Fibroblast of lung (primary cell): Measurements from ENCODE around the gene GATA3. TPM values are rescaled to one million over a fixed set of nuclear protein-coding genes. Genes with fewer than 3 reads are reported as not detected.

Experiments
- DNase-seq, 2 donors: peaks; one replicate each; pipeline versions ENCODE4 v3.0.0 to v3.0.0-alpha.2; 2010; ENCODE audit warnings: low read depth in 2 of 2
- H2AFZ ChIP-seq: 2 replicates; pipeline ENCODE4 v1.5.1; 2012; ENCODE audit warnings: low read length, control low read depth, inconsistent platforms
- H3K27ac ChIP-seq: 2 replicates; pipeline ENCODE4 v1.5.1; 2011; ENCODE audit warnings: low read length, control low read depth; ENCODE audit not compliant: insufficient read depth
- H3K27me3 ChIP-seq: 2 replicates; pipeline ENCODE4 v1.5.1; 2011; ENCODE audit warnings: mild to moderate bottlenecking, low read length; ENCODE audit not compliant: control insufficient read depth, insufficient read depth
- H3K36me3 ChIP-seq: 2 replicates; pipeline ENCODE4 v1.5.1; 2011; ENCODE audit warnings: low read length; ENCODE audit not compliant: control insufficient read depth, insufficient read depth
- H3K4me1 ChIP-seq: 2 replicates; pipeline ENCODE4 v1.5.1; 2011; ENCODE audit warnings: low read length; ENCODE audit not compliant: control insufficient read depth, insufficient read depth; ENCODE audit errors: extremely low read depth
- H3K4me2 ChIP-seq: 2 replicates; pipeline ENCODE4 v1.5.1; 2011; ENCODE audit warnings: low read length, control low read depth; ENCODE audit not compliant: insufficient read depth; ENCODE audit errors: extremely low read depth
- H3K4me3 ChIP-seq, 4 experiments: fragments of 200-600 bp in 1 of 4; sonication (generic) in 1 of 4; replicated peaks in 1 of 4; 2 replicates each; pipeline ENCODE4 v1.5.1; 2011 to 2016; ENCODE audit warnings: low read length in 4 of 4, low read depth in 3 of 4, mild to moderate bottlenecking in 3 of 4, control low read depth in 2 of 4, inconsistent platforms in 1 of 4, mixed read lengths in 1 of 4; ENCODE audit not compliant: insufficient read depth in 1 of 4; ENCODE audit errors: control extremely low read depth in 1 of 4
- H3K79me2 ChIP-seq: 2 replicates; pipeline ENCODE4 v1.5.1; 2012; ENCODE audit warnings: mild to moderate bottlenecking, low read length, inconsistent platforms; ENCODE audit not compliant: control insufficient read depth, insufficient read depth
- H3K9ac ChIP-seq: 2 replicates; pipeline ENCODE4 v1.5.1; 2011; ENCODE audit warnings: mild to moderate bottlenecking, low read length, control low read depth; ENCODE audit not compliant: insufficient read depth
- H3K9me3 ChIP-seq: 2 replicates; pipeline ENCODE4 v1.5.1; 2012; ENCODE audit warnings: low read depth, low read length; ENCODE audit not compliant: control insufficient read depth, insufficient read depth
- H4K20me1 ChIP-seq: 2 replicates; pipeline ENCODE4 v1.5.1; 2011; ENCODE audit warnings: low read length; ENCODE audit not compliant: control insufficient read depth, insufficient read depth; ENCODE audit errors: extremely low read depth
- CTCF ChIP-seq, 2 donors: IDR thresholded peaks in 1 of 2; conservative IDR thresholded peaks in 1 of 2; 1 replicate in 1 of 2; 2 replicates in 1 of 2; pipeline ENCODE4 v1.5.1; 2011 to 2012; ENCODE audit warnings: low read length in 2 of 2, control low read depth in 1 of 2, inconsistent platforms in 1 of 2, low read depth in 1 of 2, mild to moderate bottlenecking in 1 of 2
- EZH2 ChIP-seq: IDR thresholded peaks from 2 replicates; pipeline ENCODE4 v1.5.1; 2012; ENCODE audit warnings: low read length, control low read depth, mild to moderate bottlenecking; ENCODE audit errors: missing control alignments
- polyA plus RNA-seq, 2 donors: library from polyadenylated mRNA; depleted of rRNA in 1 of 2; stranded (reverse) in 1 of 2; unstranded in 1 of 2; fragments of >200 nt; gene quantifications; 2 replicates each; pipeline ENCODE4 v1.2.1, GENCODE V29; 2011 to 2012; ENCODE audit warnings: missing spikeins in 1 of 2
- total RNA-seq: library from RNA; depleted of rRNA; stranded (reverse); fragments of >200 nt; gene quantifications from 2 replicates; pipeline ENCODE4 v1.2.1, GENCODE V29; 2014

GATA3 gene
- total and polyA plus RNA-seq, 2 donors (not counting 1 experiment from before 2014, with no cell fraction given), result not detected

- no peak for DNase-seq
- Histone ChIP-seq H3K9ac (no peak overlapping the region), H3K79me2 (no peaks in the 10 kb centered on the region), H3K4me1 (no peaks in the 10 kb centered on the region), H2AFZ (no peak overlapping the region), H4K20me1 (no peaks in the 10 kb centered on the region), H3K4me3 (no peak overlapping the region), H3K9me3 (no peaks in the 10 kb centered on the region), H3K36me3 (no peaks in the 10 kb centered on the region), H3K27me3 (no peaks in the 10 kb centered on the region), H3K4me2 (no peak overlapping the region), H3K27ac (no peak overlapping the region)
- no peak for TF ChIP-seq EZH2
- no peak for TF ChIP-seq CTCF (conservative IDR thresholded peaks at IDR 0.05 in 1 of 2, IDR thresholded peaks at IDR 0.05 in 1 of 2; ENCODE audit: low read depth in 1 of 2, low read length in 2 of 2)
Measured at GRCh38 chr10:8113616-8114015, 59.1 kb downstream of the GATA3 start.

GRCh38 chr10:8114741-8115617, 60.5 kb downstream of the GATA3 start:
- Histone ChIP-seq H3K27ac (no peak overlapping the region), H3K36me3 (no peaks in the 10 kb centered on the region), H2AFZ (no peak overlapping the region), H3K79me2 (no peaks in the 10 kb centered on the region), H3K4me1 (no peaks in the 10 kb centered on the region), H3K9me3 (no peaks in the 10 kb centered on the region), H4K20me1 (no peaks in the 10 kb centered on the region), H3K27me3 (no peaks in the 10 kb centered on the region), H3K9ac (no peak overlapping the region), H3K4me3 (no peak overlapping the region), H3K4me2 (no peak overlapping the region)
- TF ChIP-seq EZH2 (no peak), CTCF (conservative IDR thresholded peaks at IDR 0.05 in 1 of 2, IDR thresholded peaks at IDR 0.05 in 1 of 2; ENCODE audit: low read depth in 1 of 2, low read length in 2 of 2) (no peak)
- no peak for DNase-seq

GRCh38 chr10:8115618-8115980, 61.1 kb downstream of the GATA3 start:
- H3K27ac ChIP-seq, result no peak overlapping the region
- H3K27me3 ChIP-seq, result no peaks in the 10 kb centered on the region
- TF ChIP-seq EZH2 (no peak), CTCF (conservative IDR thresholded peaks at IDR 0.05 in 1 of 2, IDR thresholded peaks at IDR 0.05 in 1 of 2; ENCODE audit: low read depth in 1 of 2, low read length in 2 of 2) (no peak)
- H2AFZ ChIP-seq, result no peak overlapping the region
- no peaks in the 10 kb centered on the region for H3K36me3 ChIP-seq
- H3K4me1 ChIP-seq, result no peaks in the 10 kb centered on the region
- H3K4me3 ChIP-seq, result no peak overlapping the region
- no peak for DNase-seq
- H3K79me2 ChIP-seq, result no peaks in the 10 kb centered on the region
- no peaks in the 10 kb centered on the region for H3K9me3 ChIP-seq
- no peak overlapping the region for H3K4me2 ChIP-seq
- H4K20me1 ChIP-seq, result no peaks in the 10 kb centered on the region
- no peak overlapping the region for H3K9ac ChIP-seq
